ENCODE results near the gene DNMT3A. TPM values are rescaled to one million over a fixed set of nuclear protein-coding genes. Genes with fewer than 3 reads are reported as not detected.

Gene DNMT3A
- total and polyA plus RNA-seq, 2 of the 8 experiments (the other 6 are each of a cell fraction or from before 2014, with no cell fraction given), result 33.6 to 178 TPM

GRCh38 chr2:25314514-25315315, 27.0 kb downstream of the DNMT3A start (continued):
- TF ChIP-seq CBX8 (IDR thresholded peaks at IDR 0.05; ENCODE audit: borderline replicate concordance, low read depth, low read length) (no peak), TAF7 (optimal IDR thresholded peaks at IDR 0.05; ENCODE audit: borderline replicate concordance, low read depth, low read length) (no peak), EP300 (IDR thresholded peaks at IDR 0.05; ENCODE audit: borderline replicate concordance in 1 of 2, low read depth in 2 of 2, low read length in 2 of 2) (peak in 1 of 2 experiments; percentile 80; a peak in 1 of 3 replicates), BCL11A (IDR thresholded peaks at IDR 0.05; ENCODE audit: low read depth in 2 of 2, low read length in 2 of 2) (no peak), KDM4A (IDR thresholded peaks at IDR 0.05; ENCODE audit: low read depth, low read length, severe bottlenecking) (peak; percentile 12), HDAC6 (IDR thresholded peaks at IDR 0.05; ENCODE audit: low read depth, low read length) (no peak), BRCA1 (IDR thresholded peaks at IDR 0.05; ENCODE audit: low read depth, low read length) (no peak), BACH1 (IDR thresholded peaks at IDR 0.05; ENCODE audit: low read length) (no peak), NRF1 (IDR thresholded peaks at IDR 0.05; ENCODE audit: low read depth, low read length) (no peak), CHD1 (IDR thresholded peaks at IDR 0.05; ENCODE audit: low read depth, low read length) (no peak), SP2 (IDR thresholded peaks at IDR 0.05; ENCODE audit: low read length) (no peak), RBBP5 (IDR thresholded peaks at IDR 0.05; ENCODE audit: borderline replicate concordance, low read depth, low read length) (peak; percentile 86; the same call in 1 of the 2 replicates), PHF8 (conservative IDR thresholded peaks at IDR 0.05; ENCODE audit: low read depth, low read length) (no peak), POLR2AphosphoS5 (IDR thresholded peaks at IDR 0.05; ENCODE audit: low read depth, low read length) (no peak), SUZ12 (IDR thresholded peaks at IDR 0.05; ENCODE audit: low read length) (no peak), RXRA (IDR thresholded peaks at IDR 0.05; ENCODE audit: insufficient read depth, low read depth, low read length) (no peak), CTBP2 (IDR thresholded peaks at IDR 0.05; ENCODE audit: borderline replicate concordance, insufficient read depth, insufficient read length, low read length) (no peak), RFX5 (IDR thresholded peaks at IDR 0.05; ENCODE audit: borderline replicate concordance, low read depth, low read length) (peak; percentile 49; the same call in 1 of the 2 replicates), JUND (IDR thresholded peaks at IDR 0.05; ENCODE audit: low read length) (peak; percentile 20; the same call in 1 of the 2 replicates), EGR1 (IDR thresholded peaks at IDR 0.05; ENCODE audit: borderline replicate concordance, low read depth, low read length) (peak; percentile 84), ZNF274 (IDR thresholded peaks at IDR 0.05; ENCODE audit: borderline replicate concordance, extremely low read depth, low read length) (no peak), YY1 (IDR thresholded peaks at IDR 0.05; ENCODE audit: low read depth, low read length) (peak; percentile 65; the same call in 1 of the 2 replicates), POLR2A (IDR thresholded peaks at IDR 0.05; ENCODE audit: control extremely low read depth in 1 of 2, low read depth in 2 of 2, low read length in 2 of 2) (no peak; a peak in 1 of 3 replicates)
- TF ChIP-seq, protein P1, sequence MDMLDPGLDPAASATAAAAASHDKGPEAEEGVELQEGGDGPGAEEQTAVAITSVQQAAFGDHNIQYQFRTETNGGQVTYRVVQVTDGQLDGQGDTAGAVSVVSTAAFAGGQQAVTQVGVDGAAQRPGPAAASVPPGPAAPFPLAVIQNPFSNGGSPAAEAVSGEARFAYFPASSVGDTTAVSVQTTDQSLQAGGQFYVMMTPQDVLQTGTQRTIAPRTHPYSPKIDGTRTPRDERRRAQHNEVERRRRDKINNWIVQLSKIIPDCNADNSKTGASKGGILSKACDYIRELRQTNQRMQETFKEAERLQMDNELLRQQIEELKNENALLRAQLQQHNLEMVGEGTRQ (IDR thresholded peaks at IDR 0.05; ENCODE audit: low read length), result no peak
